CD14-positive monocyte (primary cell): ENCODE results near the gene BOD1L1. TPM values are rescaled to one million over a fixed set of nuclear protein-coding genes. Genes with fewer than 3 reads are reported as not detected.

ENCODE experiments used
- DNase-seq, 3 donors: peaks; one replicate each; pipeline ENCODE4 v3.0.0-alpha.2; 2011 to 2022
- H2AFZ ChIP-seq: 2 replicates; pipeline ENCODE4 v1.6.0; 2012; ENCODE audit warnings: mild to moderate bottlenecking, low read depth, low read length, inconsistent platforms; ENCODE audit not compliant: insufficient read depth, poor library complexity, severe bottlenecking
- H3K27ac ChIP-seq, 2 donors: 1 replicate in 1 of 2; 2 replicates in 1 of 2; pipeline ENCODE4 v1.5.1; 2012 to 2013; ENCODE audit warnings: low read length in 2 of 2, control low read depth in 1 of 2, inconsistent platforms in 1 of 2, low read depth in 1 of 2, mild to moderate bottlenecking in 1 of 2
- H3K27me3 ChIP-seq, 2 donors: one replicate each; pipeline versions ENCODE4 v1.6.0 to v1.6.1; 2011 to 2013; ENCODE audit warnings: low read length in 2 of 2; ENCODE audit not compliant: control insufficient read depth in 2 of 2, insufficient read depth in 2 of 2
- H3K36me3 ChIP-seq, 2 donors: replicated peaks in 1 of 2; 1 replicate in 1 of 2; 2 replicates in 1 of 2; pipeline versions ENCODE4 v1.5.1 to v1.6.1; 2012 to 2013; ENCODE audit warnings: low read length in 2 of 2, control low read depth in 1 of 2, inconsistent platforms in 1 of 2, mild to moderate bottlenecking in 1 of 2; ENCODE audit not compliant: insufficient read depth in 2 of 2, control insufficient read depth in 1 of 2
- H3K4me1 ChIP-seq, 2 donors: 1 replicate in 1 of 2; 2 replicates in 1 of 2; pipeline versions ENCODE4 v1.5.1 to v1.6.1; 2012 to 2013; ENCODE audit warnings: low read length in 2 of 2, control low read depth in 1 of 2, inconsistent platforms in 1 of 2, mild to moderate bottlenecking in 1 of 2, moderate library complexity in 1 of 2; ENCODE audit not compliant: insufficient read depth in 2 of 2, control insufficient read depth in 1 of 2
- H3K4me2 ChIP-seq: replicated peaks from 2 replicates; pipeline ENCODE3; 2012; ENCODE audit warnings: low read length, moderate library complexity, mild to moderate bottlenecking; ENCODE audit not compliant: poor library complexity, severe bottlenecking; ENCODE audit errors: extremely low read depth
- H3K4me3 ChIP-seq, 3 experiments: fragments of 200-600 bp in 1 of 3; sonication (generic) in 1 of 3; replicated peaks in 1 of 3; 1 replicate in 2 of 3; 2 replicates in 1 of 3; pipeline ENCODE4 v1.5.1; 2011 to 2013; ENCODE audit warnings: low read length in 3 of 3, mild to moderate bottlenecking in 3 of 3, control low read depth in 2 of 3, low read depth in 2 of 3, inconsistent platforms in 1 of 3, moderate library complexity in 1 of 3
- H3K79me2 ChIP-seq: 2 replicates; pipeline ENCODE4 v1.6.0; 2012; ENCODE audit warnings: mild to moderate bottlenecking, control low read depth, inconsistent platforms, low read length, moderate library complexity; ENCODE audit not compliant: insufficient read depth
- H3K9ac ChIP-seq: 2 replicates; pipeline ENCODE4 v1.6.0; 2017; ENCODE audit warnings: low read length, mild to moderate bottlenecking; ENCODE audit not compliant: insufficient read depth, poor library complexity, severe bottlenecking
- H3K9me3 ChIP-seq, 2 donors: replicated peaks in 1 of 2; 1 replicate in 1 of 2; 2 replicates in 1 of 2; pipeline versions ENCODE4 v1.5.1 to v1.6.1; 2012 to 2013; ENCODE audit warnings: low read length in 2 of 2, control low read depth in 1 of 2; ENCODE audit not compliant: control insufficient read depth in 1 of 2, insufficient read depth in 1 of 2
- H4K20me1 ChIP-seq: 2 replicates; pipeline ENCODE4 v1.6.0; 2012; ENCODE audit warnings: mild to moderate bottlenecking, low read length, control low read depth, moderate library complexity; ENCODE audit not compliant: insufficient read depth
- H3K27ac Mint-ChIP-seq, 7 donors: one replicate each; pipeline ENCODE4 v1.8.0; 2020; ENCODE audit warnings: mild to moderate bottlenecking in 7 of 7, mixed read lengths in 7 of 7, moderate library complexity in 6 of 7, inconsistent platforms in 2 of 7
- H3K27me3 Mint-ChIP-seq, 3 donors: one replicate each; pipeline ENCODE4 v1.8.0; 2021 to 2022; ENCODE audit warnings: low read depth in 3 of 3, mild to moderate bottlenecking in 3 of 3, mixed read lengths in 3 of 3, moderate library complexity in 3 of 3, inconsistent platforms in 1 of 3
- H3K36me3 Mint-ChIP-seq, 2 donors: one replicate each; pipeline ENCODE4 v1.8.0; 2020; ENCODE audit warnings: mixed read lengths in 2 of 2, inconsistent platforms in 1 of 2, mild to moderate bottlenecking in 1 of 2
- H3K4me1 Mint-ChIP-seq: one replicate; pipeline ENCODE4 v1.8.0; 2020; ENCODE audit warnings: mild to moderate bottlenecking, mixed read lengths
- H3K4me3 Mint-ChIP-seq, 2 donors: one replicate each; pipeline ENCODE4 v1.8.0; 2020; ENCODE audit warnings: mild to moderate bottlenecking in 2 of 2, mixed read lengths in 2 of 2, moderate library complexity in 1 of 2
- H3K9me3 Mint-ChIP-seq, 7 donors: one replicate each; pipeline ENCODE4 v1.8.0; 2020 to 2022; ENCODE audit warnings: mixed read lengths in 7 of 7, mild to moderate bottlenecking in 6 of 7, moderate library complexity in 6 of 7, inconsistent platforms in 2 of 7
- CTCF ChIP-seq: fragments of 200-600 bp; IDR thresholded peaks from one replicate; pipeline ENCODE4 v1.8.0; 2022; ENCODE audit warnings: antibody characterized with exemption, mild to moderate bottlenecking
- WGBS: methylation state at CpG from one replicate; pipeline ENCODE4 v1.1.5; 2013; ENCODE audit warnings: missing lambda C conversion rate; ENCODE audit not compliant: insufficient coverage; 5-methylcytosine and 5-hydroxymethylcytosine counted together
- intact Hi-C, 2 donors: fragments of 100-400 bp; cut with micrococcal nuclease; formaldehyde crosslinking; loops; one replicate each; pipeline versions ENCODE4 v1.15.0 to v1.15.1; 2023
- polyA plus RNA-seq, 3 donors: library from polyadenylated mRNA; depleted of rRNA in 1 of 3; unstranded in 2 of 3; stranded (reverse) in 1 of 3; fragments of 300-500 nt in 2 of 3; fragments of >200 nt in 1 of 3; fragmentation: Illumina TruSeq in 2 of 3; gene quantifications; 1 replicate in 2 of 3; 2 replicates in 1 of 3; pipeline ENCODE4 v1.2.3, GENCODE V29; 2012 to 2021

Gene BOD1L1
- polyA plus RNA-seq, 3 donors: 0.72 to 26.7 (median 1.5) TPM

GRCh38 chr4:13544606-13545393, 82.7 kb downstream of the BOD1L1 start:
- Mint-ChIP-seq H3K4me3 (peak overlapping the region; percentile 83 to 97), H3K27ac (peak overlapping the region in 1 of 7 donors; percentile 20), H3K27me3 (peaks cover 87 to 97% (median 97%) of the 10 kb centered on the region in 3 donors), H3K36me3 (peaks cover 10 to 21% of the 10 kb centered on the region in 2 donors), H3K9me3 (peaks cover 4 to 49% (median 27%) of the 10 kb centered on the region in 7 donors), H3K4me1 (peaks cover 57% of the 10 kb centered on the region)
- H3K4me3 ChIP-seq: peak overlapping the region; percentile 33 to 80 (median 38)
- no peak for TF ChIP-seq CTCF
- H3K4me1 ChIP-seq: peaks cover 43 to 53% of the 10 kb centered on the region in 2 donors
- no peak overlapping the region for H3K27ac ChIP-seq
- H3K9ac ChIP-seq: peak overlapping the region; percentile 36
- peak in 2 of 3 donors; percentile 18 to 46 for DNase-seq
- intact Hi-C loops: loop anchor here in 1 of 2 donors (5.0 to 10.0 kb wide), 2 partner anchors 700 to 817 kb away; no protein-coding TSS in a partner anchor
- H3K9me3 ChIP-seq: peaks cover 6 to 49% of the 10 kb centered on the region in 2 donors
- H3K27me3 ChIP-seq: peaks cover 75 to 93% of the 10 kb centered on the region in 2 donors
- peak overlapping the region; percentile 84 for H3K4me2 ChIP-seq
- H3K36me3 ChIP-seq: no peaks in the 10 kb centered on the region
- peak overlapping the region; percentile 73 for H2AFZ ChIP-seq
- no peaks in the 10 kb centered on the region for H3K79me2 ChIP-seq
- WGBS: 1% methylated on average over 51 of the region's 54 CpGs
- H4K20me1 ChIP-seq: no peaks in the 10 kb centered on the region

DNA sequence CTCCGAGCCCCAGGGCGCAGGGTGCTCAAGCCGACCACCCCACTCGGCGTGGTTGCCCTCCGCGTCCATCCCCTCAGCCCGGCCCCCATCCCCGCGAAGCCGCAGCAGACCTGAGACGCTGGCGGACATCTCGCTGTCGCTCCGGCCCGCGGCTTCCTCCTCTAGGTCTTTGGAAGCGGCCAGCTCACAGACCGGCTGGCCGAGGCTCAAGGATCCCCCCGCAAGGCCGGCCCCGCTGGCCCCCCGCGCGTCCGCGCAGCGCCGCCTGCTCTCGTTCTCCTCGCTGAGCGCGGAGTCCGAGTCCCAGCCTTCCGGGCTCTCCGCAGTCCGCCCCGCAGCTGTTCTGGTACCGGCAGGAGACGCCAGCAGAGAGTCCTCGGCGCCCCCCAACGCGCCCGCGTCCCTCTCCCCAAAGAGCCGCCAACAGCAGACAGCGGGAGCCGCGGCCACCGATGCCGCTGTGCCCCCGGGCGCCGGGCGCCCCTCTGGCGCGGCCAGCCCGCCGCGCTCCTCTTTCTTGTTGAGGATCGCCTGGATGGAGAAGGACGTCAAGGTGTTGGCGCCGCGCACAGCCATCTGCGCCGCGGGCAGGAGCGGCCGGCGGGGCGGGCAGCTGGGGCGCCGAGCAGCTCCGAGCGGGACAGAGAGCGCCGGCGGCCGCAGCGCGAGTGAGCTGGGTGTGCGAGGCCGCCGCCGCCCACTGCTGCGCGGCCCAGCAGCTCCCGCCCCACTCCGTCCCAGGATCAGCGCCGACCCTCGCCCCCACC, 83.5 kb downstream of the BOD1L1 start, which contains the start of gene NKX3-2:
TSS of gene NKX3-2 (minus strand) at position 670 of the 767 bp plus-strand sequence. CDS start at position 576, 94 bp downstream.
- Mint-ChIP-seq H3K36me3 (peaks cover 10 to 21% of the 10 kb centered on the region in 2 donors), H3K4me3 (peak within 1 kb of the TSS; percentile 83 to 97), H3K4me1 (peaks cover 59% of the 10 kb centered on the region), H3K9me3 (peaks cover 4 to 51% (median 27%) of the 10 kb centered on the region in 7 donors), H3K27me3 (peaks cover 87 to 97% (median 97%) of the 10 kb centered on the region in 3 donors), H3K27ac (peak within 1 kb of the TSS in 2 of 7 donors; percentile 20 to 57)
- H3K4me3 ChIP-seq: peak within 1 kb of the TSS; percentile 33 to 80 (median 38)
- no peaks in the 10 kb centered on the region for H3K79me2 ChIP-seq
- peaks cover 41 to 50% of the 10 kb centered on the region in 2 donors for H3K4me1 ChIP-seq
- no peak for TF ChIP-seq CTCF
- intact Hi-C loops: loop anchor here in 1 of 2 donors (10.0 kb wide), 1 partner anchor 699 kb away; no protein-coding TSS in a partner anchor
- H3K27me3 ChIP-seq: peaks cover 82 to 93% of the 10 kb centered on the region in 2 donors
- peaks cover 6 to 53% of the 10 kb centered on the region in 2 donors for H3K9me3 ChIP-seq
- H3K4me2 ChIP-seq: peak within 1 kb of the TSS; percentile 84
- DNase-seq: no peak
- no peaks in the 10 kb centered on the region for H4K20me1 ChIP-seq
- no peaks in the 10 kb centered on the region for H3K36me3 ChIP-seq
- H3K27ac ChIP-seq: no peak within 1 kb of the TSS
- H3K9ac ChIP-seq: peak within 1 kb of the TSS; percentile 36
- under 1% methylated on average over 87 of the region's 96 CpGs for WGBS
- peak within 1 kb of the TSS; percentile 73 for H2AFZ ChIP-seq
